Nephron (organoid): Measurements from ENCODE around the gene DRD4.
"Not testable (repeated sequence)": the region's sequence is repeated elsewhere in the genome, so short reads cannot be mapped to it uniquely, and the experiment has no call there.

Source experiments
- H3K27ac Mint-ChIP-seq, 3 experiments: 2 replicates each; pipeline ENCODE4 v1.8.0; 2020; ENCODE audit warnings: mixed read lengths in 3 of 3, mild to moderate bottlenecking in 2 of 3, moderate library complexity in 1 of 3
- H3K27me3 Mint-ChIP-seq: 2 replicates; pipeline ENCODE4 v1.8.0; 2021; ENCODE audit warnings: low read depth, mild to moderate bottlenecking, moderate library complexity, mixed read lengths
- H3K36me3 Mint-ChIP-seq: 2 replicates; pipeline ENCODE4 v1.8.0; 2020; ENCODE audit warnings: low read depth, mixed read lengths
- H3K4me1 Mint-ChIP-seq: 2 replicates; pipeline ENCODE4 v1.8.0; 2020; ENCODE audit warnings: mixed read lengths
- H3K4me3 Mint-ChIP-seq, 3 experiments: 2 replicates each; pipeline ENCODE4 v1.8.0; 2020; ENCODE audit warnings: mild to moderate bottlenecking in 3 of 3, mixed read lengths in 3 of 3, moderate library complexity in 2 of 3
- H3K9me3 Mint-ChIP-seq: 2 replicates; pipeline ENCODE4 v1.8.0; 2020; ENCODE audit warnings: mixed read lengths
- CTCF ChIP-seq, 3 experiments: fragments of 200-600 bp; sonication (generic); IDR thresholded peaks; one replicate each; pipeline ENCODE4 v1.5.0; 2021; ENCODE audit warnings: antibody characterized with exemption in 3 of 3; ENCODE audit not compliant: unreplicated experiment in 3 of 3

DRD4 gene

GRCh38 chr11:643366-643765, 6.3 kb downstream of the DRD4 start:
- Mint-ChIP-seq H3K36me3 (peaks cover 10% of the 10 kb centered on the region), H3K4me3 (no peak overlapping the region), H3K9me3 (no peaks in the 10 kb centered on the region), H3K27ac (no peak overlapping the region), H3K4me1 (peaks cover 7% of the 10 kb centered on the region), H3K27me3 (peaks cover 23% of the 10 kb centered on the region)
- TF ChIP-seq CTCF (IDR thresholded peaks at IDR 0.05; ENCODE audit: unreplicated experiment in 3 of 3) = no peak

DNA sequence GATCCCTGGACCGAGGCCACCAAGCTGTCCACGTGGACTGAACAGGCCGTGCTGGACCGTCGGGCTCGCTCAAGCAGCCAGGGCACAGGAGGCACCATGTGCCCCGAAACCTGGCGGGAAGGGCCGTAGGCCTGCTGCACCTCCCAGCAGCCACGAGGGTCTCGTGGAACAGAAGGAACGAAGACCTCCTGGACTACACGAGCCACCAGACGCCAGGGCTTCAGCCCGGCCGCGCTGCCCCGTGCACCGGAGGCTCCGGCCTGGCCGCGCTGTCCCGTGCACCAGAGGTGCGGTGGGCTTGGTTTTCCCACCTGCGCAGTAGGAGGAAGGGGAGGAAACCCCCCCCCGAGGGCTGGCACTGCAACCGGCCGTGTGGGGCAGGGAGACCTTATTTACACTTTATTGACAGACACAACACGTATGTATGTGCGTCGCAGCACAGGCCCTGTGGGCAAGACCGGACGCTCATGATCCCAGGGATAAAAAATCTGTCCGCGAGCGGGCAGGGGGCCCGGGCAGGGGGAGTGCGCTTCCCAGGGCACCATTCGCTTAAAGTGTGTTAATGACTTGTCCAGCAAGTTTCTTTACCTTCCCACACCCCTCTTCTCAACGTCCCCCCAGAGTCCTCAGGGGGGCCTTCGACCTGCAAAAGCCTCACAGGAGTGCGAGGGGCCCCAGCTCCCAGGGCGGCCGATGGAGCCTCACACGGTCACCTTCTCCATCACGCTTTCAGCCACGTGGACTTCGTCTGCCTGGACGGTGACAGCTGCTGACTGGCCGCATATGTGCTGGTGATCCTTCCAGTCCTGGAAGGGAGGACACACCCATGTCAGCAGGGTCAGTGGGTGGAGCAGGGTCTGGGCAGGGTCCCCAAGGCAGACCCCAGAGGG, 7.0 kb downstream of the DRD4 start:
- Mint-ChIP-seq H3K9me3 (no peaks in the 10 kb centered on the region), H3K27ac (no peak overlapping the region), H3K36me3 (peaks cover 16% of the 10 kb centered on the region), H3K27me3 (peaks cover 16% of the 10 kb centered on the region), H3K4me1 (no peaks in the 10 kb centered on the region), H3K4me3 (no peak overlapping the region)
- no peak for TF ChIP-seq CTCF (IDR thresholded peaks at IDR 0.05; ENCODE audit: unreplicated experiment in 3 of 3)

- H3K36me3 Mint-ChIP-seq = peaks cover 16% of the 10 kb centered on the region
- H3K4me3 Mint-ChIP-seq = no peak overlapping the region
- no peak overlapping the region for H3K27ac Mint-ChIP-seq
- no peaks in the 10 kb centered on the region for H3K4me1 Mint-ChIP-seq
- H3K9me3 Mint-ChIP-seq = no peaks in the 10 kb centered on the region
- TF ChIP-seq CTCF (IDR thresholded peaks at IDR 0.05; ENCODE audit: unreplicated experiment in 3 of 3) = no peak
- H3K27me3 Mint-ChIP-seq = peaks cover 9% of the 10 kb centered on the region
These were observed 8.5 kb downstream of the DRD4 start for GRCh38 chr11:645536-645935.

DNA sequence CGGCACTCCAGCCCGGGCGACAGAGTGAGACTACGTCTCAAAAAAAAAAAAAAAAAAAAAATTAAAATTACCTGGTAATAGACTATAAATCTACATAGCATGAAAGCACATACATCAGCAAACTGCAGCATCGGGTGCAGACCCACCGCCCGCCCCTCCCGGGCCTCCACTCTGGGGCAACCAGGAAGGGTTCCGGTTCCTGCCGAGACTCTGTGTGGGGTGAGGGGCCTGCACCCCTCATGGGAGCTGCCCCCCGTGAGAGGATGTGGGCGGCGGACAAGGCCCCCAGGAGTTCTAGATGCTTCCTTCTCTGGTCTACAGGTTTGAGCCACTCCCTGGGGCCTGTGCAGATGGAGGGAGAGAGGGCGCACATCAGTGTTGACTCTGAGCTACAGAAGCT, 9.1 kb downstream of the DRD4 start:
- peaks cover 8% of the 10 kb centered on the region for H3K27me3 Mint-ChIP-seq
- no peaks in the 10 kb centered on the region for H3K9me3 Mint-ChIP-seq
- TF ChIP-seq CTCF (IDR thresholded peaks at IDR 0.05; ENCODE audit: unreplicated experiment in 3 of 3) = no peak
- H3K4me3 Mint-ChIP-seq = no peak overlapping the region
- H3K4me1 Mint-ChIP-seq = no peaks in the 10 kb centered on the region
- no peak overlapping the region for H3K27ac Mint-ChIP-seq
- peaks cover 17% of the 10 kb centered on the region for H3K36me3 Mint-ChIP-seq

DNA sequence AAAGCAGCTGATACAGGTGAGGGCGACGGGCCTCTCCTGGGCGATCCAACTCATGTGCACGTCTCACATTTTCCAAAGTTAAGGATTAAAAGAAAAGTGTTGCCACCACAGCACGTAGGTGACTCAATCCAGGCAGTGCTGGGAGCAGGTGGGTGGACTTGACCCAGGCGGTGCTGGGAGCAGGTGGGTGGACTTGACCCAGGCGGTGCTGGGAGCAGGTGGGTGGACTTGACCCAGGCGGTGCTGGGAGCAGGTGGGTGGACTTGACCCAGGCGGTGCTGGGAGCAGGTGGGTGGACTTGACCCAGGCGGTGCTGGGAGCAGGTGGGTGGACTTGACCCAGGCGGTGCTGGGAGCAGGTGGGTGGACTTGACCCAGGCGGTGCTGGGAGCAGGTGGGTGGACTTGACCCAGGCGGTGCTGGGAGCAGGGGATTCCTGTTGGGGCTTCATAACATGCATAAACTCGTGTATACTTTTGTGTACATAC, 10.6 kb downstream of the DRD4 start:
- H3K27me3 Mint-ChIP-seq, H3K9me3 Mint-ChIP-seq, H3K4me1 Mint-ChIP-seq, H3K4me3 Mint-ChIP-seq: not testable (repeated sequence)
- peak overlapping the region in 1 of 3 experiments; percentile 73 for H3K27ac Mint-ChIP-seq
- H3K36me3 Mint-ChIP-seq = peaks cover 28% of the 10 kb centered on the region

DNA sequence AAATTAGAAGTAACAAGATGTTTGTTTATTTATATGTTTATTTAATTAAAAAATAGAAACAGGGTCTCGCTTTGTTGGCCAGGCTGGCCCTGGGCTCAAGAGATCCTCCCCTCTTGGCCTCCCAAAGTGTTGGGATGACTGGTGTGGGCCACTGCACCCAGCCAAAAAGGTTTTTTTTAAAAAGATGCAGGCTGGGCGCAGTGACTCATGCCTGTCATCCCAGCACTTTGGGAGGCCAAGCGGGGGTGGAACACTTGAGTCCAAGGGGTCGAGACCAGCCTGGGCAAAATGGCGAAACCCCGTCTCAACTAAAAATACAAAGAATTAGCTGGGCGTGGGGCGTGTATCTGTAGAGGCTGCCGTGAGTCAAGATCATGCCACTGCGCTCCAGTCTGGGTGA, 13.4 kb downstream of the DRD4 start:
- H3K27ac Mint-ChIP-seq = no peak overlapping the region
- H3K4me1 Mint-ChIP-seq = no peaks in the 10 kb centered on the region
- H3K9me3 Mint-ChIP-seq = no peaks in the 10 kb centered on the region
- H3K4me3 Mint-ChIP-seq = no peak overlapping the region
- H3K27me3 Mint-ChIP-seq = no peaks in the 10 kb centered on the region
- TF ChIP-seq CTCF (IDR thresholded peaks at IDR 0.05; ENCODE audit: unreplicated experiment in 3 of 3) = no peak
- H3K36me3 Mint-ChIP-seq = peaks cover 38% of the 10 kb centered on the region

- peaks cover 36% of the 10 kb centered on the region for H3K36me3 Mint-ChIP-seq
- H3K27me3 Mint-ChIP-seq, H3K27ac Mint-ChIP-seq, H3K4me1 Mint-ChIP-seq, H3K9me3 Mint-ChIP-seq, H3K4me3 Mint-ChIP-seq: not testable (repeated sequence)
These were observed 16.1 kb downstream of the DRD4 start for GRCh38 chr11:653136-653535.
